Trophoblast cell (in vitro differentiated cells and primary cell): ENCODE results near the gene NEK1.

Source experiments
- DNase-seq, 2 donors: peaks; one replicate each; pipeline ENCODE4 v3.0.0-alpha.2; 2016
- H2AFZ ChIP-seq: 2 replicates; pipeline ENCODE4 v1.6.1; 2013; ENCODE audit warnings: low read length, moderate library complexity, mild to moderate bottlenecking; ENCODE audit not compliant: insufficient read depth, poor library complexity
- H2AK5ac ChIP-seq: 2 replicates; pipeline ENCODE4 v1.6.1; 2013; ENCODE audit warnings: mild to moderate bottlenecking, low read length
- H2BK120ac ChIP-seq: 2 replicates; pipeline ENCODE4 v1.6.1; 2013; ENCODE audit warnings: low read length, mild to moderate bottlenecking, moderate library complexity; ENCODE audit not compliant: insufficient read depth, poor library complexity
- H2BK12ac ChIP-seq: 2 replicates; pipeline ENCODE4 v1.6.1; 2013; ENCODE audit warnings: mild to moderate bottlenecking, low read length, moderate library complexity
- H2BK5ac ChIP-seq: 2 replicates; pipeline ENCODE4 v1.6.1; 2013; ENCODE audit warnings: low read length, low read depth, moderate library complexity, mild to moderate bottlenecking; ENCODE audit not compliant: poor library complexity
- H3K14ac ChIP-seq: 2 replicates; pipeline ENCODE4 v1.6.1; 2013; ENCODE audit warnings: mild to moderate bottlenecking, low read length
- H3K18ac ChIP-seq: 2 replicates; pipeline ENCODE4 v1.6.1; 2013; ENCODE audit warnings: mild to moderate bottlenecking, low read length
- H3K23ac ChIP-seq: 2 replicates; pipeline ENCODE4 v1.6.1; 2013; ENCODE audit warnings: low read length
- H3K27ac ChIP-seq: 2 replicates; pipeline ENCODE4 v1.5.1; 2013; ENCODE audit warnings: low read depth, mild to moderate bottlenecking, inconsistent platforms, low read length, moderate library complexity
- H3K27me3 ChIP-seq: 2 replicates; pipeline ENCODE4 v1.6.1; 2013; ENCODE audit warnings: inconsistent platforms, mild to moderate bottlenecking, low read length, moderate library complexity; ENCODE audit not compliant: insufficient read depth
- H3K36me3 ChIP-seq, 2 experiments: 1 replicate in 1 of 2; 2 replicates in 1 of 2; pipeline ENCODE4 v1.6.1; 2013; ENCODE audit warnings: low read length in 2 of 2, mild to moderate bottlenecking in 2 of 2, moderate library complexity in 1 of 2; ENCODE audit not compliant: insufficient read depth in 2 of 2, control insufficient read depth in 1 of 2
- H3K4ac ChIP-seq: 2 replicates; pipeline ENCODE4 v1.6.1; 2013; ENCODE audit warnings: low read depth, mild to moderate bottlenecking, low read length, moderate library complexity
- H3K4me1 ChIP-seq, 2 experiments: 1 replicate in 1 of 2; 2 replicates in 1 of 2; pipeline ENCODE4 v1.6.1; 2013; ENCODE audit warnings: low read length in 2 of 2, mild to moderate bottlenecking in 2 of 2, moderate library complexity in 1 of 2; ENCODE audit not compliant: insufficient read depth in 2 of 2, control insufficient read depth in 1 of 2
- H3K4me2 ChIP-seq: 2 replicates; pipeline ENCODE4 v1.6.1; 2013; ENCODE audit warnings: inconsistent platforms, mild to moderate bottlenecking, low read length, moderate library complexity
- H3K4me3 ChIP-seq: 2 replicates; pipeline ENCODE4 v1.5.1; 2013; ENCODE audit warnings: mild to moderate bottlenecking, low read depth, low read length, inconsistent platforms
- H3K79me1 ChIP-seq: one replicate; pipeline ENCODE4 v1.6.1; 2013; ENCODE audit warnings: low read length
- H3K79me2 ChIP-seq: 2 replicates; pipeline ENCODE4 v1.6.1; 2013; ENCODE audit warnings: low read length, mild to moderate bottlenecking; ENCODE audit not compliant: control insufficient read depth, insufficient read depth, poor library complexity
- H3K9ac ChIP-seq: 2 replicates; pipeline ENCODE4 v1.6.1; 2013; ENCODE audit warnings: mild to moderate bottlenecking, low read length
- H3K9me3 ChIP-seq: 2 replicates; pipeline ENCODE4 v1.6.1; 2013; ENCODE audit warnings: low read depth, mild to moderate bottlenecking, control low read depth, inconsistent platforms, low read length; ENCODE audit not compliant: insufficient read depth
- H4K12ac ChIP-seq: 2 replicates; pipeline ENCODE4 v1.6.1; 2013; ENCODE audit warnings: low read depth, mild to moderate bottlenecking, low read length, moderate library complexity
- H4K8ac ChIP-seq: 2 replicates; pipeline ENCODE4 v1.6.1; 2013; ENCODE audit warnings: low read depth, mild to moderate bottlenecking, low read length, moderate library complexity
- H4K91ac ChIP-seq: one replicate; pipeline ENCODE4 v1.6.1; 2013; ENCODE audit warnings: low read depth, mild to moderate bottlenecking, low read length, moderate library complexity
- WGBS: extraction: QIAGEN DNeasy Blood & Tissue Kit; methylation state at CpG from one replicate; pipeline ENCODE4 v1.1.7; 2013; ENCODE audit warnings: missing lambda C conversion rate; ENCODE audit not compliant: insufficient read length, insufficient coverage; ENCODE audit errors: extremely low coverage; 5-methylcytosine and 5-hydroxymethylcytosine counted together

The NEK1 gene

GRCh38 chr4:169352360-169352759 lies 260.0 kb downstream of the NEK1 start:
- Histone ChIP-seq H3K23ac (no peak overlapping the region), H4K8ac (no peak overlapping the region), H3K4me2 (no peak overlapping the region), H3K27me3 (no peaks in the 10 kb centered on the region), H3K4me1 (no peaks in the 10 kb centered on the region), H3K79me2 (no peaks in the 10 kb centered on the region), H3K79me1 (no peaks in the 10 kb centered on the region), H2BK12ac (no peak overlapping the region), H3K4me3 (no peak overlapping the region), H2BK5ac (no peak overlapping the region), H3K36me3 (no peaks in the 10 kb centered on the region), H3K14ac (no peak overlapping the region), H4K91ac (no peak overlapping the region), H3K27ac (no peak overlapping the region), H2AK5ac (no peak overlapping the region), H3K18ac (no peak overlapping the region), H3K4ac (no peak overlapping the region), H4K12ac (no peak overlapping the region), H3K9me3 (no peaks in the 10 kb centered on the region), H2AFZ (no peak overlapping the region), H2BK120ac (no peak overlapping the region), H3K9ac (no peak overlapping the region)
- no CpG with 5 or more reads among the region's 3 CpGs for WGBS
- no peak for DNase-seq

- H3K27me3 ChIP-seq = no peaks in the 10 kb centered on the region
- DNase-seq = no peak
- H2BK120ac ChIP-seq = no peak overlapping the region
- no peak overlapping the region for H2AK5ac ChIP-seq
- H3K4ac ChIP-seq = no peak overlapping the region
- no peak overlapping the region for H3K4me2 ChIP-seq
- H3K23ac ChIP-seq = no peak overlapping the region
- WGBS = no CpG with 5 or more reads among the region's 7 CpGs
- H3K4me3 ChIP-seq = no peak overlapping the region
- H4K12ac ChIP-seq = no peak overlapping the region
- H3K9me3 ChIP-seq = no peaks in the 10 kb centered on the region
- no peaks in the 10 kb centered on the region for H3K79me1 ChIP-seq
- no peaks in the 10 kb centered on the region for H3K4me1 ChIP-seq
- H3K14ac ChIP-seq = no peak overlapping the region
- H2AFZ ChIP-seq = no peak overlapping the region
- no peak overlapping the region for H2BK12ac ChIP-seq
- no peak overlapping the region for H4K91ac ChIP-seq
- H3K79me2 ChIP-seq = no peaks in the 10 kb centered on the region
- H3K36me3 ChIP-seq = no peaks in the 10 kb centered on the region
- no peak overlapping the region for H2BK5ac ChIP-seq
- no peak overlapping the region for H3K9ac ChIP-seq
- no peak overlapping the region for H4K8ac ChIP-seq
- H3K18ac ChIP-seq = no peak overlapping the region
- no peak overlapping the region for H3K27ac ChIP-seq
Measured at GRCh38 chr4:169351872-169352271, 260.5 kb downstream of the NEK1 start.

GRCh38 chr4:169348541-169348940 lies 263.8 kb downstream of the NEK1 start:
- H3K4me2 ChIP-seq = no peak overlapping the region
- H4K12ac ChIP-seq = no peak overlapping the region
- H3K4me3 ChIP-seq = no peak overlapping the region
- H3K79me2 ChIP-seq = no peaks in the 10 kb centered on the region
- no CpG with 5 or more reads among the region's 4 CpGs for WGBS
- no peak overlapping the region for H2BK5ac ChIP-seq
- H3K4me1 ChIP-seq = no peaks in the 10 kb centered on the region
- no peaks in the 10 kb centered on the region for H3K27me3 ChIP-seq
- H3K9ac ChIP-seq = no peak overlapping the region
- no peaks in the 10 kb centered on the region for H3K9me3 ChIP-seq
- no peak overlapping the region for H2BK12ac ChIP-seq
- no peak overlapping the region for H4K91ac ChIP-seq
- H3K27ac ChIP-seq = no peak overlapping the region
- no peak overlapping the region for H3K18ac ChIP-seq
- no peak for DNase-seq
- no peak overlapping the region for H3K23ac ChIP-seq
- H2AK5ac ChIP-seq = no peak overlapping the region
- no peak overlapping the region for H3K14ac ChIP-seq
- no peak overlapping the region for H2BK120ac ChIP-seq
- no peak overlapping the region for H2AFZ ChIP-seq
- H3K36me3 ChIP-seq = no peaks in the 10 kb centered on the region
- no peak overlapping the region for H4K8ac ChIP-seq
- no peak overlapping the region for H3K4ac ChIP-seq
- H3K79me1 ChIP-seq = no peaks in the 10 kb centered on the region

GRCh38 chr4:169346840-169347239 lies 265.5 kb downstream of the NEK1 start:
- Histone ChIP-seq H3K4me2 (no peak overlapping the region), H3K4me1 (no peaks in the 10 kb centered on the region), H3K4me3 (no peak overlapping the region), H4K8ac (no peak overlapping the region), H3K27me3 (no peaks in the 10 kb centered on the region), H4K91ac (no peak overlapping the region), H3K4ac (no peak overlapping the region), H3K14ac (no peak overlapping the region), H3K27ac (no peak overlapping the region), H3K18ac (no peak overlapping the region), H3K9me3 (no peaks in the 10 kb centered on the region), H4K12ac (no peak overlapping the region), H2BK120ac (no peak overlapping the region), H3K79me1 (no peaks in the 10 kb centered on the region), H2AK5ac (no peak overlapping the region), H3K36me3 (no peaks in the 10 kb centered on the region), H3K9ac (no peak overlapping the region), H3K79me2 (no peaks in the 10 kb centered on the region), H2BK12ac (no peak overlapping the region), H2BK5ac (no peak overlapping the region), H3K23ac (no peak overlapping the region), H2AFZ (no peak overlapping the region)
- DNase-seq = no peak
- no CpG with 5 or more reads among the region's 14 CpGs for WGBS
